Measurements from ENCODE around the gene DCDC2B.

Gene DCDC2B

DNA sequence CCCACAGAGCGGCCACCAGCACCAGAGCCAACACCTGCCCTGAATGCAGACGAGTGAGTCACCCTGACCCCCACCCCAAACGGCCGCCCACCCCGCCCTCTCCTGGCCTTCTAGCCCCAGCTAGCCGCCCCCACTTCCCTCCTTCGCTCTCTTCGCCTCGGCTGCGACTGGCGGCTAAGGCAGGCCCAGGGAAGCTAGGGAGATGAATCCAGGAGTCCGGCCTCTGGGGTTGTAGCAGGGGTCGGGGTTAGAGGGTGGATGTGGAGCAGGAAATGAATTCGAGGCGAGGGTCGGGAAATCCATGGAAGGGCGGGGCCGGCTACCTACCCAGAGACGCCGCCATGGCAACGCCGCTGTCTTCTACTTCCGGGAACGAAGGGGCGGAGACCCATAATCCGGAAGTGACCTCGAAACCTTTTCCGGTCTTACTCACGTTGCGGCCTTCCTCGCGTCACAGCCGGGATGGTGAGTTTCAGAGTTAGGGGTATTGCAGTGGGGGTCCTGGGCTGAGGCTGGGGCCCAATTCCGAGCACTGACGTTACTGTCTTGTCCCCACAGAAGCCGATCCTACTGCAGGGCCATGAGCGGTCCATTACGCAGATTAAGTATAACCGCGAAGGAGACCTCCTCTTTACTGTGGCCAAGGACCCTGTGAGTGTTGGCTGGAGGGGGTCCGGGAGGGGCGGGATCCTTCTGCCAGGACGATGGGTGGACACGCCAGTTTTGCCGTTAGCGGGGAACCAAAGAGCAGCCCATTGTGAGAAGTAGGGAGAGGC, 13.3 kb downstream of the DCDC2B start, which contains the start of the genes EIF3I and TMEM234:
Gene EIF3I (plus strand): TSS at position 428 of the 776 bp plus-strand sequence. CDS start 35 bp downstream, at position 463.
Gene TMEM234 (minus strand): TSS at position 374 of the 776 bp plus-strand sequence. CDS start 31 bp downstream, at position 343.
- peak; percentile 74 to 88 (median 85) for DNase-seq (ENCODE audit: low read depth in 3 of 3)

DNA sequence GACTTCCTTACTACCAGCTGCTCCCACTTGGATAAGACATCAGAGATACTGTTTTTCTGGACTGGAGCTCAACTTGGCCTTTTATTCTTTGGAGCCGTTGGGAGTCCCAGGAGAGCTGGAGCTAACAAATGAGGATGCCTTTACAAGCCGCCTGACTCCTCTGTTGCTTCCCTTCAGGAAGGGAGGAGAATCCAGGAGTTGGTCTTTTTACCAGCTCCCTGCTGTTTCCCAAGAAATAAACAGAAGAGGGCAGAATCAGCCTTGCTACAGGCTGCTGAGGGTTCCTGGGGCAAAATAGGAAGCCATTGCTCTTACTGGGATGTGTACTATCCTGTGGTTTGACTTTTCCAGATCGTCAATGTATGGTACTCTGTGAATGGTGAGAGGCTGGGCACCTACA, 14.8 kb downstream of the DCDC2B start:
- no peak for DNase-seq (ENCODE audit: low read depth in 3 of 3)

DNA sequence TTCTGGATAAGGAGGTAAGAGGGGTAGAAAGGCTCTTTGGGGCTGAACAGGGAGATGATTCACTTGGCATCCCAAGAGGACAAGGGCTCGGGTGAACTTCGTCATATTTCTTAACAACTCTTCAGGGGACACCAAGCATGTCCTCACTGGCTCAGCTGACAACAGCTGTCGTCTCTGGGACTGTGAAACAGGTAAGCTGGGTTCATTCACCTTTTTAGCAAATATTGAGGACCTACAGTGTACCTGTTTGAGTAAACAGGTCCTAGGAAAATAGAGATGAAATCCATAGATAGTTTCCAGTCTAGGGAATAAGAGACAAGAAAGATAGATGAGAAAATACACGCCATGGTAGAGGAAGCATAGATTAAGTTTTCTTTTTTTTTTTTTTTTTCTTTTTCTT, 15.4 kb downstream of the DCDC2B start:
- DNase-seq (ENCODE audit: low read depth in 3 of 3) = no peak

DNA sequence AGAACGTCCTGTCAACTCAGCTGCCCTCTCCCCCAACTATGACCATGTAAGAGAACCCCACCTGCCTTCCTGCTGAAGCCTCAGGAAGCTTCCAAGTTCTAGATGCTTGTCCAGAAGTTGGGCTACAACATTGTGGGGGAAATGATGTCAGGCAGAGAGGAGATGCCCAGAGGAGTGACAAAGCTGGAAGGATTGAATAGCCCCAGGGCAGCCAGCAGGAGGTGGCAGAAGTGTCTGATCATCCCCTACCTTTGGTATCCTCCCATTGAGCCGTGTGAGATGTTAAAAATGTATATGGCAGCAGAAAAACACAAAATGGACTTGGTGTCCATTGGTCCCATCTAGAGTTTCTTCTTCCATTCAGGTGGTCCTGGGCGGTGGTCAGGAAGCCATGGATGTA, 19.9 kb downstream of the DCDC2B start:
- no peak for DNase-seq (ENCODE audit: low read depth in 3 of 3)

DNA sequence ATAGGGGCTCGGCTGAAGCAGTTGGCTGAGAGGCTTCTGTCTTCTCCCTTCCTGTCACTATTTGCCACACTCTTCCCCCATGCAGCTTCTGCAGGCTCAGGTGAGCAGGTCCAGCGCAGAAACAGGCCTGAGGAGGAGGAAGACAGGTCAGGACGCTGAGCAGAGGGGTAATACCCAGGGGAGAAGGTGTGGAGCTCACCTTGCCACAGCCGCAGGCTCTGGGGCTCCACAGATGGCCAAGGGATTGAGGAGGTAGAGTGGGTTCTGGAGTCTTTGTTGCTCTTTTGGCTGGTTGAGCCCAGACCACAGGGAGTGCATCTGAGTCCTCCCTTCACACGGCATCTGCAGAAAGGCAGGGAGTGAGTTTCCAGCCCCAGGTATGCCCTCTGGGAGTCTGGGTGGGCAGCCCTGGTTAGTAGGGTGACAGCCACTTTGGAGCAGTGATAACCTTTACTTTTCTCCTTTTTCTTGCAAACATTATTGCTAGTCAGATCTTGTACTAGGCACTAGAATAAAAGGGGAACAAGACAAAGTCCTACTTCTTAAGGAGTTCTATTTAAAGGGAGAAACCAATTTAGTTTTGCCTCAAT, 23.0 kb downstream of the DCDC2B start:
- no peak for DNase-seq (ENCODE audit: low read depth in 3 of 3)

DNA sequence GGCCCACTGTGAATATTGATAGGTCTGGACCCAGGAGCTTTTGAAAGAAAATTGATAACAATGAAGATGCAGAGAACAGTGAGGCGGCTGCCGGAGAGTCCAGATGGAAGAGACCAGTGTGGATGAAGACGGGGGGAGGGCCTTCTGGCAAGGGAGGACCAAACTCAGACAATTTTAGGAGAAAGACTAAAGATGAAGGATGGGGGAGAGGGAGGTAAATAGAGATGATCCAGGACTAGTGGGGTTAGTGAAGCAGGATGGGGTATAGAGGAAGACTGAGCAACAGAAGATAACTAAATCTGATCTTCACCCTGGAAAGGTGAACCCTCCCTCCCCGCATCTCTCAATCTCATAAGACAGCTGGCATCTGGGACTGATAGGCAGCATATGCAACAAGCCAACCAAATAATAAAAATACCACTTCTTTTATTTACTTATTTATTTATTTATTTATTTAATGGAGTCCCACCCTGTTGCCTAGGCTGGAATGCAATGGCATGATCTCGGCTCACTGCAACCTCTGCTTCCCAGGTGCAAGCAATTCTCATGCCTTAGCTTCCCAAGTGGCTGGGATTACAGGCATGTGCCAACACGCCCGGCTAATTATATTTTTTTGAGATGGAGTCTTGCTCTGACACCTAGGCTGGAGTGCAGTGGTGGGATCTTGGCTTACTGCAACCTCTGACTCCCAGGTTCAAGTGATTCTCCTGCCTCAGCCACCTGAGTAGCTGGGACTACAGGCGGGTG, 23.8 kb downstream of the DCDC2B start:
- no peak for DNase-seq (ENCODE audit: low read depth in 3 of 3)

DNA sequence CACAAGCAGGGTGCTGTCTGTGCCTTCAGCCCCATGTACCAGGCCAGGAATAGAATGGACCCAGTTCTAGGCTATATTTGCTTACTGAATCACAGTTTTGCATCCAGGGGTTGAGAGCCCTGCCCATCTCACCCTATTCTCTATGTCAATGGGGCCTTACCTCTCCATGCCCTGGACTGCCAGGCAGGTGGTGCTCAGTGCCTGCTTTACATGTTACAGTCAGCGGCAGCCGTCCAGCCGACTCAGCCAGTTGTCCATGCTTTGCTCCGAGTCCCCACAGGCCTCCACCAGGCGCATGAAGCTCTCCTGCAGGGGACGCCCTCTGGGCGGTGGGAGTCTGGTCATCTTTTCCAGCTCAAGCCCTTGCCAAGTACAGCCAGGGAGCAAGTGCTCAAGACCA, 25.9 kb downstream of the DCDC2B start:
- DNase-seq (ENCODE audit: low read depth in 3 of 3) = no peak

DNA sequence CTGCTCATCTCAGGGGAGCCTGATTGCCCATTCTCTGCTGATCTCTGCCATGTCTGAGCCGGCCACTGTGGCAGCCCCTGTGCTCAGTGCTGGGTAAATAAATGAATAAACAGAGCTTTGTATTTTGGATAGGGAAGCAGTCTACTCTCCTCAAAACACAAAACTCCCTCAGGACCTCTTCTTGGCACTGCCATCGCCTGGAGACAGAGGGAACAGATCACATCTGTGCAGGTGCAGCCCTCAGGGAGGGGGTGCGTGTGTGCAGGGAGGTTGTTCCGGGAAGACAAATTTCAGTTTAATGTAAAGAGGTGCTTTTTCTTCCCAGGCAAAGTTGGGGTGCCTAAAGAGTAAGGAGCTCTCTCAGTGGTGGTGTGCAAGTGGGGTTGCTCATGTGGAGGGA, 30.4 kb downstream of the DCDC2B start:
- no peak for DNase-seq (ENCODE audit: low read depth in 3 of 3)

DNA sequence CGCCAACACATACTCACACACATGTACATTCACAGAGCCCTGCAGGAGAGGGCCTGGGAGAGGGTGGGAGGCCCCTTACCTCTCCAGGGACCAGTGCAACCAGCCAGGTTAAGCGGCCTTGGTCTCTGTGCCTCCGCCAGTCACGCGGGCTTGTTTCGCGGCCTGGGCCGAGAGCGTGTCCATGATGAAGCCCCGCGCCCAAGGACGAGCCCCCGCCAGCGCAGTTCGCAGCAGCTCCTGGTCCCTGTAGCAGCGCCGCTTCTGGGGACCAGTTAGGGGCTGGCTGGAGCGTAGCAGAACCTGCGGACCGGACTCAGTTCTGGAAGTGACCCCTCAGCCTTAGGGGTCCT, 30.9 kb downstream of the DCDC2B start:
- no peak for DNase-seq (ENCODE audit: low read depth in 3 of 3)

DNA sequence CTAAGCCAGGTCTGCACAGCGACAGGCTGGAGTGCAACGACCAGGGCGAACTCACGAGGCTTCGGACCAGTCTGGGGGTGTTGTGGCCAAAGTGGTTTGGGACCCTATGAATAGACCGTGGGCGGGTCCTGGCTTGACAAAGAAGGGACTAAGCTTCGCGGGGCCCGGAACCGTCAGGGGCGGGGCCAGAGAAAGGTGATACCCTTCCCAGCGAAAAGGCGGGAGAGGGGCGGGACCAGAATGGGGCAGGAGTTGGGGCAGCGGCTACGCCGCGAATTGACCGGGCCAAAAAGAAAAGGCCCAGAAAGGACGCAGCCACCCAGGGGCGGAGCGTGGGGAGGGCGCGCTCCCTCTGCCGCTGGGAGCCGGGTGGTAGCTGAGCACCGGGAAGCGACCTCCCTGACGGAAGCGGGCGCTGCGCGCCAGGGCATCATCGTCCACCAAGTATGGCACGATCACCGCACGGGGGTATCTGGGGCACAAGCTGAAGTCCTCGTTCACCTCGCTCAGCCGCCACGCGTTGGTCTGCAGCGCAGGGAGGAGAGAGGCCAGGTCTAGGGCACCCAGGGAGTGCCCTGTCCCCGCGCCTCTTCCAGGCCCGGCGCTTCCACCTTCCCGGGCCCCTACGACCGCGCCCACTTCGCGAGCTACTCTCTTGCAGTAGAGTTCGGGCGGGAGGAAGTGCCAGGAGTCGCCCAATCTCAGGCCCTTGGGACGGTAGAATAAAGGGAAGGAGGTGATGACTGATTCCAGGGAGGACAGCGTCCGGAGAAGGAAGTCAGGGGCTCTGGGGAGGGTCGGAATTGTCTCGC, 31.5 kb downstream of the DCDC2B start:
- no peak for DNase-seq (ENCODE audit: low read depth in 3 of 3)

DNA sequence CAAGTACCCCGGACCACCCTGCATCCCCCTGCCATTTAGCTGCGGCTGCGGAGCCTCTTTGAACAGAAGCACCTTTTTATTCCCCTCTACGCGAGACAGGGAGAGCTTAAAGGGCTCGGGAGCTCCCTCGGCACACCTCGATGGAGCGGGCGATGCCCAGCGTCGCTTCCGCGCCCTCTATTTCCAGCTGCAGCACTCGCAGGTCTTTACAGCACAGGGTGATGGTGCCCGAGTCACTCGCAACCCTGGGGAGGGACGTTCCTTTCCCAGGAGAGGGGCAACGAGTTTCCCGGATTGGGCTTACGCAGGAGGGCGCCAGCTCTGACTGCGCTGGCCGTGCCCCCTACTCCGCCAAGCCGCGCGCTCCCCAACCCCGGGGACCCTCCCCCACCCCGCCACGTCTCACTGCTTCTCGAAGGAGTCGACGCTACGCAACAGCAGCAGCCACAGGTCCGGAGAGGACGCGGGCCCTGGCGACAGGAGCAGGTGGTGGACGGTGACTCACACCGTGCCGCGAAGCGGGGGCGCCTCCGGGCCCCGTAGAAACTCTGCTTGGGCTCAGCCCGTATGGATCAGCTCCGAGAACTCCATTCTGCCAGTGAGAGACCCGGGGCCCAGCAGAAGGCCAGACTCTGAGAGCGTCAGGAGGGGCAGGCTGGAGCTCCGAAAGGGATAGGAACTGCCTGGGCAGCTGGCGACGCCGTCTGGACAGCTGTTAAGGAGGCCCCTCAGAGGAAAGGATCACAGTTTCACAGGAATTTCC, 32.3 kb downstream of the DCDC2B start:
- no peak for DNase-seq (ENCODE audit: low read depth in 3 of 3)

DNA sequence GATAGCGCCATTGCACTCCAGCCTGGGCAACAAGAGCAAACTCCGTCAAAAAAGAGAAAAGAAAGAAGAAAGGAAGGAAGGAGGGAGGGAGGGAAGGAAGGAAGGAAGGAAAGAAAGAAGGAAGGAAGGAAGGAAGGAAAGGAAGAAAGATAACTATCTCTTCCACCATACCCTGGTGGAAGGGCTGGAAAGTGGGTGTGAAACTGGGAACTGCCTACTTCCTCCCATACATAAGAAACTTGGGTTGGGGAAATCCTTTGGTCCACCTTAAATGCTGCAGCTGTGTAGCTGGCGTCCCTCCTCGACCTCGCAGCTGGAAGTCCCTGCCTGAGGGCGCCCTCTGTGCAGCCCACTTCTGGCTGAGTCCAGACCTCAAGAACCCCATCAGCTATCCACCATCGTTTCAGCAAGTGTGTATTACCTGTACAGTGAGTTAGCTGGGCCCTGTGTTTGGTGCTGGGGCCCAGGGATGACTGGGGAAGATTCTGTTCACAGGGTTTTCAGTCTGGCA, 33.5 kb downstream of the DCDC2B start:
- DNase-seq (ENCODE audit: low read depth in 3 of 3) = no peak

DNA sequence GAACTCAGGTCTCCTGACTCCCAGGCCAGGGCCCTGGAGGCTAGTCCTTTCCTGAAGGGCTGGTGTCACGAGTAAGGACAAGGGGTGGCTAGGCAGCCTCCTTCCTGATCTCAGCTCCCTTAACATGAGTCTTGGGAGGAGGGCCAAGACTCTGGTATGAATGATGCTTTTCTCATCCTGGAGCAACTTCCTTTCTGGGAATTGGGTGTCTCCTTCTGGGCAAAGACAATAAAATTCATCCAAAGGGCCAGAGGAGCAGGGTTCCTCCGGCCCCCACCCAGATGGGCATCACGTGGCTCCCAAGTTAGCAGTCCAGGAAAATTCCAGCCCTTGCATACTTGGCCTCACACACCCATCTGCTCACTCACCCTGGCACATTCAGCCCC, 38.0 kb downstream of the DCDC2B start, which contains the start of gene FAM167B:
Gene FAM167B (plus strand): TSS at position 335 of the 386 bp plus-strand sequence. CDS start 200 bp downstream, outside the sequence.
- no peak for DNase-seq (ENCODE audit: low read depth in 3 of 3)

DNA sequence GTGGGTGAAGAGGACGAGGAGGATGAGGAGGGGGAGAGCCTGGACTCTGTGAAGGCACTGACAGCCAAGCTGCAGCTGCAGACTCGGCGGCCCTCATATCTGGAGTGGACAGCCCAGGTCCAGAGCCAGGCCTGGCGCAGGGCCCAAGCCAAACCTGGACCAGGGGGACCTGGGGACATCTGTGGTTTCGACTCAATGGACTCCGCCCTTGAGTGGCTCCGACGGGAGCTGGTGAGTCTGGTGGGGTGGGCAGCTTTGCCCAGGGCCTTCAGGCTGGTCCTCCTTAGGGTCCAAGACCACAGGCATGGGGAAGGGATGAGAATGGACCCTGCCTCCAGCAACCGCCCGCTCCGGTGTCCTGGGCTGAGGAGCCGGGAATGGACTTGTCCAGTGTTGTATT, 38.6 kb downstream of the DCDC2B start:
- DNase-seq (ENCODE audit: low read depth in 3 of 3) = no peak

DNA sequence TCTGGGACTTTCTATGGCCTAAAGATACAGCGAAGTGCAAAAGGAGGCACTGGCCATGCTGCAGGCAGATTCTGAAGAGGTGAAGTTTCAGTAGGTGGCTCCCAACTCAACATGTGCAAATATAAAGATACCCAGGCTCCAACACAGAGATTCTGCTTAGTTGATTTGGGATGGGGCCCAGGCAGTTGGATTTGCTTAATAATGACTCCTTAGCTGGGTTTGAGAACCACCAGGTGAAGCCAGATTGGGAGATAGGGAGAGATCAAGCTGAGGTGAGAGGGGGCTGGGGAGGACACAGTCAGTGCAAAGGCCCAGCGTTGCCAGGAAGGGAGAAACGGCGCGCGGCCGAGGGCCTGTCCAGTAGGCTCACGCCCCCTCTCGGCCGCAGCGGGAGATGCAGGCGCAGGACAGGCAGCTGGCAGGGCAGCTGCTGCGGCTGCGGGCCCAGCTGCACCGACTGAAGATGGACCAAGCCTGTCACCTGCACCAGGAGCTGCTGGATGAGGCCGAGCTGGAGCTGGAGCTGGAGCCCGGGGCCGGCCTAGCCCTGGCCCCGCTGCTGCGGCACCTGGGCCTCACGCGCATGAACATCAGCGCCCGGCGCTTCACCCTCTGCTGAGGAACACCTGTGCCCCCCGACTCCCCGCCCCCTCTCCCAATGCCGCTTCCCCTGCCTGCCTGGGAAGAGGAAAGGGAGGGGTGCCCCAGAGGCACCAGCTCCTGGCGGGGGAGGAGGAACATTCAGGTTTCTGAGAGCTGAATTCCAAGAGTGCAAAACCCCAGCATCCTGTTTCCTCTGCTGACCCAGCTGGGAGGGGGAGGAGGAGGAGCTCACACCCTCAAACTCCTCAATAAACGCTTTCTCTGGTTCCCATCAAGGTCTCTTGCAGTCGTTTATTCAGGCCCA, 39.3 kb downstream of the DCDC2B start:
- DNase-seq (ENCODE audit: low read depth in 3 of 3) = peak; percentile 71 to 82 (median 76)

DNA sequence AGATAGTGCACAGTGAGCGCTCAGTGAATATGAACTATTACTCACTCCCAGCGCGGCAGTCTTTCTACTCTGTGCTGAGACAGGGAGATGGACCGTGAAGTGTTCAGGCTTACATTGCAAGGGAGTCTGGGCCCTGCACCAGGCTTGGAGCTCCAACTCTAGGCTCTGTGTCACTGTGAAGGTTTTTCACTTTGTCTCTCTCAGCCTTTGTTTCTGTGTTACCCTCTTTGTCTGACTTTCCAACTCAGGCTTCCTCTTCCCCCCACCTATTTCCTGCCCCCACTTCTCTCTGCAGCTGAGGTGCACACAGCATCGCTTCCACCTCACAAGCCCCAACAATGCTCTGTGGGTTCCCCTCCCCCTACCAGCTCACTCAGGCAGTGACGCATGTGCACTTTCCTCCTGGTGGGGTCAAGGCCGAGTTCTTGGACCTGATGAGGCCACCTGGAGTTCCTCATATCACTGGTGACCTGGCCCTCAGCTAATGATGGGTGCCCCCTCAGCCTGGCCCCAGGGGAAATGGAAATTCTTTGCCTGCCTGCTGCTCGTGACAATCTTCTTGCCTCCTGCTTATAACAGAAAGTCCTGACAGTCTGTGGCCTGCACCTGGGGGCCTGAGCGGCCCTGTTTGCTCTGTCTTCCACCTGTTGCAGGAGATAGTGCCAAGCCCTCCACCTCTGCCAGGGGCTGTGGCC, 41.1 kb downstream of the DCDC2B start:
- peak; percentile 49 to 74 (median 70) for DNase-seq (ENCODE audit: low read depth in 3 of 3)

DNA sequence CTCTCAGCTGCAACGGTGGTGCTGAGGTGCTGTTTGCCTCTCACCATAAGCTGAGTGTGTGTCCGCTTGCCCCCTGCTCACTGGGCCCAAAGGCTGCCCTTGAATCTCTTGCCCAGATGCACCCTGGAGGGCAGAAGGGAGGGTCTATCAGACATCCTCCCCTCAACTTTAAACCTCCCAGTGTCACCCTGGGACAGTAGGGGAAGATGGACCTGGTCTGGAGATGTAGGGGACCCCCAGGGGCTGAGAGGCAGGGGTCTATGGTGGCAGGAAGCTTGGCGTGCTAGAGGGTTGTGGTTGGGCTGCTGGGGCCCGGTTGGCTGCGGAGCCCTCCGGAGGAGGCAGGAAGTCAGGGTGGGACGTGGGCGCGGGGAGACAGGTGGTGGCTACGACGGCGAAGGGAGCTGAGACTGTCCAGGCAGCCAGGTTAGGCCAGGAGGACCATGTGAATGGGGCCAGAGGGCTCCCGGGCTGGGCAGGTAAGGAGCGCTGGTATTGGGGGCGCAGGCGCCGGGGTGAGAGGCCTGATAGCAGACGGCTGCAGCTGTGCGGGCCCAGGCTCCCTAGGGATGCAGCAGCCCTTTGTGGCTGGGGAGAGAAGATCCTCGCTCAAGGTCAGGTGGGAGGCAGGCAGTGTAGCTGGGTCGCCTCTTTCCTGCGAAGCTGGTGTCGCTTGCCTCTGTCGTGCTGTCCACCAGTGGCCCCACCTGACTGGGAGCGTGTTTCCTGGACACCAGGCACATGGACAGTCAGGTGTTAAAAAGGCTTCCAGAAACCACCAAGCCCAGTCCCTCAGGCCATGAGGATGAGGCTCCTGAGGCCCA, 42.2 kb downstream of the DCDC2B start, which contains the start of gene LCK:
Gene LCK (plus strand): TSS at position 373 of the 824 bp plus-strand sequence. CDS start 23,065 bp downstream, outside the sequence.
- peak in 2 of 3 donors; percentile 53 to 61 for DNase-seq (ENCODE audit: low read depth in 3 of 3)

All from stimulated activated CD4-positive, alpha-beta T cell treated with anti-CD3 and anti-CD28 coated beads, TNF-alpha, amount 100 ng/mL, for 48 hours (primary cell).